WERI-Rb-1 (cell line): ENCODE results near the gene B9D2.
A peak's percentile ranks its signal among the peaks of the same experiment; 100 is the strongest.

ENCODE experiments used
- DNase-seq: peaks from one replicate; pipeline ENCODE4 v3.0.0-alpha.2; 2020
- H3K27ac ChIP-seq: fragments of 250-450 bp; sonication (Bioruptor Pico); 2 replicates; pipeline ENCODE4 v1.5.1; 2020; ENCODE audit warnings: mild to moderate bottlenecking, moderate library complexity
- H3K27me3 ChIP-seq: fragments of 250-450 bp; sonication (Bioruptor Pico); 2 replicates; pipeline ENCODE4 v1.5.1; 2021; ENCODE audit warnings: mild to moderate bottlenecking, low read depth, moderate library complexity; ENCODE audit not compliant: insufficient read depth, severe bottlenecking
- H3K36me3 ChIP-seq: fragments of 250-450 bp; sonication (Bioruptor Pico); 2 replicates; pipeline ENCODE4 v1.5.1; 2020; ENCODE audit warnings: mild to moderate bottlenecking, moderate library complexity
- H3K4me3 ChIP-seq: 2 replicates; pipeline ENCODE4 v1.5.1; 2011; ENCODE audit warnings: low read depth, mild to moderate bottlenecking, control low read depth, low read length
- H3K9me3 ChIP-seq: fragments of 250-450 bp; sonication (Bioruptor Pico); 2 replicates; pipeline ENCODE4 v1.5.1; 2021; ENCODE audit warnings: mild to moderate bottlenecking, moderate library complexity; ENCODE audit not compliant: severe bottlenecking
- TF ChIP-seq, protein P1 (sequence below): IDR thresholded peaks from 2 replicates; pipeline ENCODE4 v1.5.1; 2011; ENCODE audit warnings: low read depth, mild to moderate bottlenecking, control low read depth, inconsistent platforms, low read length

Gene B9D2

DNA sequence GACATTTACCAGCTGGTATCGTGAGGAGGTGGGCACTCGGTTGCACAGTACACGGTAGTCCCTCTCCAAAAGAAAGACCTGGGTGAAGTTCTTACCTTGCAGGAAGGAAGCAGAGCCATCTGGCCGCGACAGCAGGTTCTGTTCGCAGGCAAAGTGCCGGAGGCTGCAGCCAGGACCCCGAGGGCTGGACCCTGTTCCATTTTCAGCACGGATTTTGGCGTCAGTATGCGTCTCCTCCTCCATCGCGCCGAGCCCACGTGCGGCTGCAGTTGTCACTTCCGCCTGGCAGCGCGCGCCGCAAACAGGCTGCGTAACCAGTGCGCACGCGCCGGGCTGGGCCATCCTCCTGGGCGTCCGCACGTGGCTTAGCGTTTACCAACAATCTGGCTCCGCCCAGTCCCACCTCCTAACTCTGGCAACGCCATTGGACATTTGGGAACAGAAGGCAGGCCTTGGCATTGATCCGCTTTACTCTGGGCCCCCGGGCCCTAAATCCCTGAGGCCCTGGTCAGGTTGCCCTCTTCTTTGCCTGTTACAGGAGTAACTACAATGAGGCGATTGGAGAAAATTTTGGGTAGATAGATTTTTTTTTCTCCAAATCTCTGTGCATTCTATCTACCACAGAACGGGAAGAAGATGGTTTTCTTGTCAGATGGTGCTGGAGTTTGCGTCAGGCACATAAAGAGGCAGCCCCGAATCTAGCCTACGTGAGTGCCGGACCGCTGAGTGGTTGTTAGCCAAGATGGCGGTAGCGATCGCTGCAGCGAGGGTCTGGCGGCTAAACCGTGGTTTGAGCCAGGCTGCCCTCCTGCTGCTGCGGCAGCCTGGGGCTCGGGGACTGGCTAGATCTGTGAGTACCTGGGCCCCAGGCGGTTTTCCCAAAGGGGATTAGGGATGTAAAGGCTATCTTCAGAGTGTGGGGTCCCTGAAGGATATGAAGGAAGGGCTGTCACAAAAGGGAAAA is 33.4 kb upstream of the B9D2 start, which contains the start of the genes BCKDHA and EXOSC5:
Gene BCKDHA, plus strand, starts transcription at position 733 of the 964 bp plus-strand sequence. Its CDS starts 10 bp downstream, at position 743.
Gene EXOSC5, minus strand, starts transcription at position 274 of the 964 bp plus-strand sequence. Its CDS starts 31 bp downstream, at position 243.
- DNase-seq = peak; percentile 99
- Histone ChIP-seq H3K27me3 (no peaks in the 10 kb centered on the region), H3K36me3 (peaks cover 15% of the 10 kb centered on the region), H3K4me3 (peak within 1 kb of the TSS; percentile 100), H3K9me3 (no peaks in the 10 kb centered on the region), H3K27ac (peak within 1 kb of the TSS; percentile 98)
- TF ChIP-seq, protein P1, sequence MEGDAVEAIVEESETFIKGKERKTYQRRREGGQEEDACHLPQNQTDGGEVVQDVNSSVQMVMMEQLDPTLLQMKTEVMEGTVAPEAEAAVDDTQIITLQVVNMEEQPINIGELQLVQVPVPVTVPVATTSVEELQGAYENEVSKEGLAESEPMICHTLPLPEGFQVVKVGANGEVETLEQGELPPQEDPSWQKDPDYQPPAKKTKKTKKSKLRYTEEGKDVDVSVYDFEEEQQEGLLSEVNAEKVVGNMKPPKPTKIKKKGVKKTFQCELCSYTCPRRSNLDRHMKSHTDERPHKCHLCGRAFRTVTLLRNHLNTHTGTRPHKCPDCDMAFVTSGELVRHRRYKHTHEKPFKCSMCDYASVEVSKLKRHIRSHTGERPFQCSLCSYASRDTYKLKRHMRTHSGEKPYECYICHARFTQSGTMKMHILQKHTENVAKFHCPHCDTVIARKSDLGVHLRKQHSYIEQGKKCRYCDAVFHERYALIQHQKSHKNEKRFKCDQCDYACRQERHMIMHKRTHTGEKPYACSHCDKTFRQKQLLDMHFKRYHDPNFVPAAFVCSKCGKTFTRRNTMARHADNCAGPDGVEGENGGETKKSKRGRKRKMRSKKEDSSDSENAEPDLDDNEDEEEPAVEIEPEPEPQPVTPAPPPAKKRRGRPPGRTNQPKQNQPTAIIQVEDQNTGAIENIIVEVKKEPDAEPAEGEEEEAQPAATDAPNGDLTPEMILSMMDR = no peak

DNA sequence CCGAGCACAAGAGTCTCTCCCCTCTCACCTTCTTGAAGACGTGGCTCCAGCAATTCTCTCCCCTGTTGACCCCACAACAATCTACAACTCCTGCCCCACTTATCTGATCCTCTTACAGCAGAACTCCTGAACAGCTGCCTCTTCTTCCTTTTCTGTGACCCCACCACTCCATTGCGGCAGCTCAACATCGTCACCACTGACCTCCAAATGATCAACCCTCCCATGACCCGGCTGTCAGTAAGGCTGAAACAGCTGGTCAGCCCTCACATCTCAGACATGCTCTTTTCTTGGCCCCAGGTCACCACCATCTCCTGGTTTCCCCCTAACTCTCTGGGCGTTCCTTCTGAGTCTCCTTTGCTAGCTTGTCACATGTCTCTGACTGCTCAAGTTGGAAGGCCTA is 31.4 kb upstream of the B9D2 start:
- Histone ChIP-seq H3K4me3 (peak overlapping the region; percentile 18), H3K27ac (peak overlapping the region; percentile 66)

DNA sequence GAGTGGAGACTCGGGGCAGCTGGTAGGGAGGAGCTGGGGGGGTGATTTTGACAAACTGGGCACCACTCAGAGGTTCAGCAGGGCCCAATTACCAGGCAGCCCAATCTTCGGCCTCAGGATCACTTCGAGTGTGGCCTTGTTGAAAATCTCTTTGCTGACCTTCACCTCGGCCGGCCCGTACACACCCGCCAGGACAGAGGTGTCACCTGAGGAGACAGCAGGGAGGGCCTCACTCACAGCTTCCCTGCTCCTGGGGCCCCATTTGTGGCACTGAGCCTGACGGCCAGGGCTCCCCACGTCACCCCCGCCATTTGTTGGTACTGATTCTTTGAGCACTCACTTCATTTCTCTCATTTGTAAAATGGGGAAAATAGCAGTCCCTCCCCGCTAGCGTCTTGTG is 28.8 kb upstream of the B9D2 start:
- Histone ChIP-seq H3K27ac (no peak overlapping the region), H3K36me3 (peaks cover 51% of the 10 kb centered on the region), H3K9me3 (no peaks in the 10 kb centered on the region), H3K4me3 (no peak overlapping the region), H3K27me3 (no peaks in the 10 kb centered on the region)
- TF ChIP-seq, protein P1 = no peak
- DNase-seq = no peak

More for the DNA sequence above, 31.4 kb upstream of the B9D2 start:
- peaks cover 31% of the 10 kb centered on the region for H3K36me3 ChIP-seq
- DNase-seq = peak; percentile 50
- TF ChIP-seq, protein P1 = no peak
- H3K27me3 ChIP-seq = no peaks in the 10 kb centered on the region
- no peaks in the 10 kb centered on the region for H3K9me3 ChIP-seq

DNA sequence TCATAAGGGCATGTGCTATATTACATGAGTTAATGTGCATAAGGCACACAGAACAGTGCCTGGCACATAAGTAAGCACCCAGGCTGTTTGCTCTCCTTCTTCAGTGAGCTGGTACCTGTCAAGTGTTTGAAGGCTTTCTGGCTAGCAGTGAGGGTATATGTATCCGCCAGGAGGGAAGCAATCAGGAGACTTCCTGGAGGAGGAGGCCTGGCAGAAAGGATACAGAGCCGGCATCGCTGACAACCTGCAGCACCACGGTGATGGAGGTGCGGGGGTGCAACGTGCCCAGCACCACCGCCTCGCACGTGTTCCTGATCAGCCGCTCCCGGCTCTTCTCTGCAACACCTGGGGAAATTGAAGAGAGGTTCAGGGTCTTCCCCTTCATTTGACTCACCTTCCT is 27.7 kb upstream of the B9D2 start:
- H3K9me3 ChIP-seq = no peaks in the 10 kb centered on the region
- H3K27me3 ChIP-seq = no peaks in the 10 kb centered on the region
- peaks cover 52% of the 10 kb centered on the region for H3K36me3 ChIP-seq
- DNase-seq = no peak
- H3K27ac ChIP-seq = no peak overlapping the region
- TF ChIP-seq, protein P1 = no peak
- H3K4me3 ChIP-seq = no peak overlapping the region

DNA sequence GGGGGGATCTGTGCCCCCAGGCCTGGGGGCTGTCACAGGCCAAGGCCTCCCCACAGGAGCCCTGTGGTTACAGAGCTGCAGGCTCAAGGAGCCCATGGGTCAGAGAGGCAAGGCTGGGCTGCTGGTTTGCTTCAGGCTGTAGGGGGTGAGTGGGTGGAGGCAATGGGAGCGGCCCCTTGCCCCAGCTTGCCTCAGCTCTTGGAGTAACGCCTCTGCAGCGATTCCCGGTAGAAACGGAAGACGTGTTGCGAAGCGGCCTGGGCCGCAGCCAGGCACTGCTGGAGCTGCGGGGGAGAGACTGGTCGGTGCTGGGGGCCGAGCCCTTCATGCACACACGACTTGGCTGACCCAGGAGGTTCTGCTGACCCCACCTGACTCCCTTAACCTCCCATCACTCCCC is 22.5 kb upstream of the B9D2 start:
- Histone ChIP-seq H3K36me3 (peaks cover 54% of the 10 kb centered on the region), H3K27ac (no peak overlapping the region), H3K4me3 (no peak overlapping the region), H3K9me3 (no peaks in the 10 kb centered on the region), H3K27me3 (no peaks in the 10 kb centered on the region)
- TF ChIP-seq, protein P1 = no peak
- DNase-seq = no peak
